ENCODE measurements around the gene CRPPA.
"Not testable (repeated sequence)": the region's sequence is repeated elsewhere in the genome, so short reads cannot be mapped to it uniquely, and the experiment has no call there.

CRPPA gene

DNA sequence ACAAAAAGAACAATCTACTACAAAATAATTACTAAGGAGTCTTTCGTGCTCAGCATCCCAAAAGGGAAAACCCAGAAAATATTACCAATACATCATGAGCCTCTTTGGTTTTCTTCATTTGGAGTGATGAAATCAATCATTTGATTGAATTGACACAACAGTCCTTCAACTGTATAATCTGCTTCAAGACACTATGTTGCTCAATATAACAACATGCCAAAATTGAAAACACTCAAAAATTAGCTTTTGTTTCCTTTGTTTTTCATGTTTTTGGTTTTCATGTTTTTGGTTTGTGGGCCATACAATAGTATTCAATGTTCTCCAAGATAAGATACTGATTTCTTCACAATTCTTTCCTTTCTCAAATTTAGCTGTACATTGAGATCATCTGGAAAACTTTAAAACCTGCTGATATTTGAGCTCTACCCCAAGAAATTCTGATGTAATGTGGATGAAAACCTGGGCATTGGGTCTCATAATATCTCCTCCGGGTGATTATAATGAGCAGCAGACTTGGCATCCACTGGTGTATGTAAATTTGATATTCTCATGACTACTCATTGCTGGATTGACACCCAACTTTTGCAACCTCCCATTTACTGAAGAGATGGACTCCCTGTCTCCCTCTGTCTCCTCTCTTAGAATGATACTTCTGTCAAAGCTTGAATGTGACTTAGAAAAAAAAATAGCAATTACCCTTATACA is 39.6 kb upstream of the CRPPA start:
- TF ChIP-seq CTCF (IDR thresholded peaks at IDR 0.05; ENCODE audit: low read depth, low read length), result no peak
- H3K4me3 ChIP-seq (ENCODE audit: low read depth, low read length), result no peak overlapping the region
- in situ Hi-C loops (cut with HindIII; ENCODE audit: low sequenced_read_pairs), result no loop called here
- no peak for DNase-seq (ENCODE audit: low read depth, low spot score)

DNA sequence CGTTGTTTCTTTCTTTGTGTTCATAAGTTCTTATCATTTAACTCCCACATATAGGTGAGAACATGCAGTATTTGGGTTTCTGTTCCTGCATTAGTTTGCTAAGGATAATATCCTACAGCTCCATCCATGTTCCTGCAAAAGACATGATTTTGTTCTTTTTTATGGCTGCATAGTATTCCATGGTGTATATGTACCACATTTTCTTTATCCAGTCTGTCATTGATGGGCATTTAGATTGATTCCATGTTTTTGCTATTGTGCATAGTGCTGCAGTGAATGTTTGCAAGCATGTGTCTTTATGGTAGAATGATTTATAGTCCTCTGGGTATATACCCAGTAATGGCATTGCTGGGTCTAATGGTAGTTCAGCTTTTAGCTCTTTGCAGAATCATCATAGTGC is 35.0 kb upstream of the CRPPA start:
- in situ Hi-C loops (cut with HindIII; ENCODE audit: low sequenced_read_pairs); H3K4me3 ChIP-seq (ENCODE audit: low read depth, low read length); DNase-seq (ENCODE audit: low read depth, low spot score): not testable (repeated sequence)

- H3K4me3 ChIP-seq (ENCODE audit: low read depth, low read length), result no peak overlapping the region
- no peak for TF ChIP-seq CTCF (IDR thresholded peaks at IDR 0.05; ENCODE audit: low read depth, low read length)
- no peak for DNase-seq (ENCODE audit: low read depth, low spot score)
- in situ Hi-C loops (cut with HindIII; ENCODE audit: low sequenced_read_pairs), result no loop called here
Observed at GRCh38 chr7:16455591-16455990, 34.3 kb upstream of the CRPPA start.

DNA sequence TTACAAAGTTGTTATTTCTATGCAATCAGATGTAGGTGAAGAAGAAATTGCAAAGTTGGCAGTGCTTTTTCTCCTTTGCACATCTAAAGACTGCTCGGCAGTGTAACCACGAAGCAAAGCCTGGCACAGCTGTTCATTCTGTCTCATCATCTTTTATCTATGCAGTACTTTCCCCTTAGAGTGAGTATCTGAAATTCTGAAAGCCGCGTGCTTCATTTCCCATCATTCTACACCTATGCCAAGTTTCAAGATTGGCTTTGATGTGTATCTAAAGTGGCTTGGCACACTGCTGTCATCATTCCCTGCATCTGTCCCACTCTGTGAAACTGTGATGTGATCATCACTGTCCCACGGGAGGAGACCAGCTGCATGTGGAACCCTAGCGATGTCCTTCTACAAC is 29.0 kb upstream of the CRPPA start:
- in situ Hi-C loops (cut with HindIII; ENCODE audit: low sequenced_read_pairs), result no loop called here
- no peak for DNase-seq (ENCODE audit: low read depth, low spot score)
- H3K4me3 ChIP-seq (ENCODE audit: low read depth, low read length), result no peak overlapping the region
- no peak for TF ChIP-seq CTCF (IDR thresholded peaks at IDR 0.05; ENCODE audit: low read depth, low read length)

DNA sequence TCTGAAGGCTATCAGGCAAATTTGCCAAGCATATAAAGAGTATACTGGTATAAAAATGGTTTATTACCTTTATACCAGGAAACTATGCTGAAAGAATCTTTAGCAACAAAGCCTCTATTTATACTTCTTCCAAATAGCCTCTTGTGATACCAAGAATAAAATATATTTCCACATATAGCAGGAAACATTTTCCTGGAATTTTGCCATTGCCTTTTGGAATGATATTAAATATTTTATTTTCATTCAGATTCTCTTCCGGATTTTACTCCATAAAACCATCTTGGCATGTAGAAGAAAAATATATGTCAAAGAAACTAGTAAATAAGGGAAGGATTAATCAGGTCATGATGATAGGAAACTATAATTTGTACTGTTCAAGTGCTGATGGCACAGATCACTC is 26.5 kb upstream of the CRPPA start:
- TF ChIP-seq CTCF (IDR thresholded peaks at IDR 0.05; ENCODE audit: low read depth, low read length), result no peak
- no peak for DNase-seq (ENCODE audit: low read depth, low spot score)
- in situ Hi-C loops (cut with HindIII; ENCODE audit: low sequenced_read_pairs), result no loop called here
- no peak overlapping the region for H3K4me3 ChIP-seq (ENCODE audit: low read depth, low read length)

DNA sequence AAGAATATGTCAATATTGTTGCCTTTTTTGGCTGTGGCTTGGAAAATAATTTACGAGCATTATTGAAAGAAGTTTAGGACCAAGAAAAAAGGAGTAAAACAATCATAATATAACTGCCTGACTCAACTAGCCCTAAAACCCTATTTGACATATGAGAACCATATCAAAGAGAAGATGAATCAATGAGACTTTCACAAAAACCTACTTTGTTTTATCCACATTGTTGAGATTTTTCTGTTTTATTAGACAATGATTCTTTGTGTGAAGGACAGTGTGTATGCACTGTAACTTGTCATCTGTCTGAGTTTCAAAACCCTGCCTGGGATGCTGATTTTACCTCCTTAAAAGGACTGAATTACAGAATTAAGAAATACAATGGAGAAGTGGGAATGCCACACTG is 25.2 kb upstream of the CRPPA start:
- DNase-seq (ENCODE audit: low read depth, low spot score), result no peak
- no peak overlapping the region for H3K4me3 ChIP-seq (ENCODE audit: low read depth, low read length)
- in situ Hi-C loops (cut with HindIII; ENCODE audit: low sequenced_read_pairs), result no loop called here
- no peak for TF ChIP-seq CTCF (IDR thresholded peaks at IDR 0.05; ENCODE audit: low read depth, low read length)

DNA sequence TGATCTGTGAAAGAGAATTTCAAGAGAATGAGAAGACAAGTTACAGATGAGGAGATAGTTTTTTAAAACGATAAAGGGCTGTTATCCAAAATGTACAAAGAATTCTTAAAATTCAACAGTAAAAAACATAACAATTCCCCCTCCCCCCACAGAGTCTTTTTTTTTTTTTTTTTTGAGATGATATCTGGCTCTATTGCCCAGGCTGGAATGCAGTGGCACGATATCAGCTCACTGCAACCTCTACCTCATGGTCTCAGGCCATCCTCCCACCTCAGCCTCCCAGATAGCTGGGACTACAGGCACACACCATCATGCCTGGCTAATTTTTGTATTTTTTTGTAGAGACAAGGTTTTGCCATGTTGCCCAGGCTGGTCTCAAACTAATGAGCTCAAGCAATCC is 22.5 kb upstream of the CRPPA start:
- H3K4me3 ChIP-seq (ENCODE audit: low read depth, low read length); DNase-seq (ENCODE audit: low read depth, low spot score); in situ Hi-C loops (cut with HindIII; ENCODE audit: low sequenced_read_pairs): not testable (repeated sequence)

DNA sequence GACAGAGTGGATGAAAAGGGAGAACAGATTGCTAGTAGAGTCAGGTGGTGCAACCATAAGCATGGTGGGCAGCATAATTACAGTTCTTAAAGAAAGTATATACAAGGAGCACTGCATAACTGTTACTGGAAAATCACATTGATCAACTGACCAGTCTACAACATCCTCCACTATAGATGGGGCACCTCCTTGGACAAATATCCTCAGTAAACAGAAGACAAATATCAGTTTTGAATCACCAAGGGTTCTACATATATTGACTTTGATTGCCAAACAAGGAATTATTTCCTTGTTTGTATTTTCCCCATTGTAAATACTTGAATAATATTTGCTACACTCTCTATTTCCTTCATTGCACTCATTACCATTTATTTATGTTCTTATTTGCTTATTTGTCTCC is 17.6 kb upstream of the CRPPA start:
- H3K4me3 ChIP-seq (ENCODE audit: low read depth, low read length), result no peak overlapping the region
- no peak for TF ChIP-seq CTCF (IDR thresholded peaks at IDR 0.05; ENCODE audit: low read depth, low read length)
- no peak for DNase-seq (ENCODE audit: low read depth, low spot score)
- in situ Hi-C loops (cut with HindIII; ENCODE audit: low sequenced_read_pairs), result no loop called here

All from astrocyte of the spinal cord (primary cell).